HG02840 (cell line): ENCODE measurements around the gene TFCP2L1.

Experiments used
- ATAC-seq: cut with Tn5 transposase; IDR thresholded peaks from one replicate; pipeline ENCODE4 v1.9.1; 2021; ENCODE audit warnings: mild to moderate bottlenecking, moderate library complexity, moderate number of reproducible peaks; ENCODE audit not compliant: unreplicated experiment, low FRiP score

Gene TFCP2L1

DNA sequence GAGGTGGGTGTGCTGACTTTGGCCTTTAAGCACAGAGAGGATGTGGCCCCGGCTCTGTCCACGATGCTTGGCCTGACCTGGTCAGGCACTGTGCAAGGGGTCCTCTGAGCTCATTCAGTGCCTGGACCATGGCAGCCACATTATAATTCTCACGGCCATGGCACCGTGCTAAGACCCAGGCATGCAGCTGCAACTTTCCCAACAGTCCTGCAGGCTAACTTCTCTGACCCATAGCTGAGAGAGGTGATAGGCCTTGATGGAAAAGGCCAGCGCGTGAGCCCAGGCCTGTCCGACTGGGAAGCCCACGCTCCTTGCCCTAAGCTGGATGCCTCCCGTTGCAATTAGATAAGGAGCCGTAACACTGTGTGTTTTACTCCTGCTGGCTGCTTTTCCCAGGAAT, 99.9 kb downstream of the TFCP2L1 start:
- ATAC-seq = no peak

DNA sequence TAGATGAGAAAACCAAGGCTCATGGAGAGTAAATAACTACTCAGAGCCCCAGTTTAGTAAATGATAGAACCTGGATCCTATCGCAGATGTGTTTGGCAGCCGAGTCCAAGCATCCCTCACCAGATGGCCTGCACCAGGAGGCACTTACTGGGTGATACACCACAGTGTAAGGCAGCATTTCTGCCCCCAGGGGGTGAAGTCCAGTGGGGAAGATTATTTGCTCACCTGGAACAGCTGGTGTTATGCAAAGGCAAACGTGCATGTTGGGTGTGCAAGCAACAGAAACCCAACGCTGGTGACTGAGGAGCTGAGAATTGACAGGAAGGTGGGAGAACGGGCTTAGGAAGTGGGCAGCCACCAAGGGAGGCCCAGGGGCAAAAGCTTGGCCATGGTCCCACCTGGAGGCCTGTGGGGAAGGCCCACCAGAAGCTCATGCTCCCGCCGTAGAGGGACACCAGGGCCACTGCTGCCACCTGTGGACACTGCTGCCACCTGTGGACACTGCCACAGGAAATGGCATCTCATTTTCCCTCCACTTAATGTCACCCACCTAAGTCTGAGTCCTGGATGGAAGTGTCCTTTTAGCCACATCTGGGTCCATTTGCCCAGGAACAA, 100.6 kb downstream of the TFCP2L1 start:
- ATAC-seq = no peak

DNA sequence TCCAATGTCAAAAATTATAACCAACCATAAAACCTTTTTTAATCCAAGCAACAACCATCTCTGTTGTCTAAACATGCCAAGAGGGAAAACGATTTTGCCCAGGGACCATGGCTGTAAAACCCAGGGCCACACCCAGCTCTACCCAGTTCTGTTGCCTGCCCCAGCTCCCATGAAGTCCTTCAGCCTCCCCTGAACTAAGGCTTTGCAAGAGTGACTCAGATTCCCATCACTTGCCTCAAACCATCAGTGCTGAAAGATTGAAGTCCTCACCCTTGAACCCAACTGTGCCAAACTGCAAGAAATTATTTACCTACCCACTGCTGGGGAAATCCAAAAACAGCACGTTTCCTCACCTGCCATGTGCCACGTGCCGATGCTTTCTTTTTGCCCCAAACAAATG, 102.5 kb downstream of the TFCP2L1 start:
- no peak for ATAC-seq

DNA sequence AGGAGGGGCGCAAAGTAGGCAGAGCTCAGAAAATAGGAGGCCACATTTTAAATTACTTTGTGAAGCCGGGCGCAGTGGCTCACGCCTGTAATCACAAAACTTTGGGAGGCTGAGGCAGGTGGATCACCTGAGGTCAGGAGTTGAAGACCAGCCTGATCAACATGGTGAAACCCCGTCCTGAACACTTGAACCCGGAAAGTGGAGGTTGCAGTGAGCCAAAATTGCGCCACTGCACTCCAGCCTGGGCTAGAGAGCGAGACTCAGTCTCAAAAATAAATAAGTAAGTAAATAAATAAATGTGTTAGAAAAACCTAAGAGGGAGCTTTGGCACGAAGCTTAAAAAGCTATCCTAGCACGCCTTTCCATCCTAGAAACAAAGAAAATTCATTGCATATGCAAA, 105.5 kb downstream of the TFCP2L1 start:
- ATAC-seq = no peak

DNA sequence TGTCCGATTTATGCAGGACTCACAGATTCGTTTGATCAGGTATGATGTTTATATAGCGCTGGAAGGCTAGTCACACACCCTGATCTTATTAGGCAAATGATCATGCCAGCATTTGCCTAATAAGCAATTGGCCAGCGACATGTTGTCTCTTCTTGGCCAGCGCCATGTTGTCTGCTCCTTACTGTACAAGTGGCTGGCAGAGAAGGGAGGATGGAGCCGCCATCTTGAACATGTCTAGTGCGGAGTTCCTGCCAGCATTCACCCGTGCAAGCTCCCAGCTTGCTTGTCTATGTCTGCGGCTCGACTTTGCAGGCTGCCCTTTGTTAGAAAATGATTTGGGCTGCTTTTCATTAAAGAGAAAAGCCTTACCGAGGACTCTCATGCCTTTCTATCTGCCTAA, 106.3 kb downstream of the TFCP2L1 start:
- ATAC-seq = no peak

DNA sequence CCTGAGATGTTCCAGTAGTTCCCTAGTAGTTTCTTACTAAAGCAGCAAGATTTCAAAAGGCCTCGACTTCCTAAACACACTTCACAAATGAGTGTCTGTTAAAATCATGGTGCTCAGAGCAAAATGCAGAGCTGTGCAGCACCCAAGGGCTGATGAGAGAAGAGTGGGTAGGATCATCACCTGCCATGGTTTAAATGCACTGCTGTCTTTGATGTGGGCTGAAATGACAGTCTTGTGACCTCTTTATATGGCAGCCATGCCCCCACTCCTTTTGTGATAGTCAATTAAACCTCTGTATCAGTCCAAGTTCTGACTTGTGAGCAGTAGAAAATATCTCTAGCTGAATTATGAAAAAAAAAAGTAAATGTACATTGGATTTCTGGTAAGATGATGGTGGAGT, 107.1 kb downstream of the TFCP2L1 start:
- no peak for ATAC-seq

DNA sequence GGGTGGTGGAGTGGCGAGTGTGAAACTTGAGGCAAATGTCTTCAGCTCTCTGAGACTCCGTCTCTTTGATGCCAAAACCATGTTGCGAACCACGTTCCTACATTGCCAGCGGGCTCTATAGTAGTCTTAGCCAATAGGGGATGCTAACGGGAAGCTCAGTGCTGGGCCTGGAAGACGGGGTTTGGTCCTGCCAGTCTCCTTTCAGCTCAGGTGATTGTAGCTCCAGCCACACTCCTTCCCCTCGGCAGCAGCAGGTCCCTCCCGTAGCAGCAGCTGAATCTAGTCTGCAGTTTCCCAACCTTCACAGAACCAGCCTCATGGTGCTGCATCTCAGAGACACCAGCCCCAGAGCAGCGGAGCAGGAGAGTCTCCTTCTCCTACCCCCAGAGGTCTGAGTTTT, 109.7 kb downstream of the TFCP2L1 start:
- ATAC-seq = no peak

DNA sequence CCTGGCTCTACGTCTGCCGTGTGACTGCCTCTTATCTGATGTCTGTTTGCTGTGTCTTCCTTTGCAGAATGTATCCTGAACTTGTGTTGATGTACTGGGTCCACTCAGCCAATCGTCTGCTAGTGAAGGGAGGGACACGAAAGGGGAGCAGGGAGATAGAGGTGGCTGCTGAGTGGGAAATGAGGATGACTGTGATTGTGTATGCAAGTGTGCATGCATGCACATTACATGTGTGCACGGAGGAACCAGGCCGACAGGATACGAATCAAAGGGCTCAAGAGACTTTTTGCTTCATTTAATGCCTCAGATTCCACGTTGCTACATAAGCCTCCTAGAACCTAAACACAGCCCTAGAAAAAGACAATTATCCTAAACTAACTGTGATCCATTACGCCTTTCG, 111.2 kb downstream of the TFCP2L1 start:
- no peak for ATAC-seq

DNA sequence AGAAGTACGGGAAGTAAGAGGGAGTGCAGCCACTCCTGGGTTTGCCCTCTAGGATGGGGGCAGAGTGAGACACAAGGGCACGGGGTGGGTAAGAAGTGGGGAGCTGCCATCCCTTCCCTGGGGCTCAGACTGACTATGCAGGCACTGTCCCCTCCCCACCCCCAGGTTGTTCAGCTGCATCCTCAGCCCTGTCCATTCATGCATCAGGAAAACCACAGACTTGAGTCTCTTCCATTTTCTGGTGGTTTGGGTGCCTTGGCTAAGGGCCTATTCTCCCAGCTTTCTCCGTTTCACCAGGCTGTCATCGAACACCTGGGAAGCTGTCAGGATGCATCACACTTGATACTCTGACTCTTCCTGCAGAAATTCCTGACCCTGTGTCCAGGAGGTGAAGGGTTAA, 111.9 kb downstream of the TFCP2L1 start:
- ATAC-seq = no peak

DNA sequence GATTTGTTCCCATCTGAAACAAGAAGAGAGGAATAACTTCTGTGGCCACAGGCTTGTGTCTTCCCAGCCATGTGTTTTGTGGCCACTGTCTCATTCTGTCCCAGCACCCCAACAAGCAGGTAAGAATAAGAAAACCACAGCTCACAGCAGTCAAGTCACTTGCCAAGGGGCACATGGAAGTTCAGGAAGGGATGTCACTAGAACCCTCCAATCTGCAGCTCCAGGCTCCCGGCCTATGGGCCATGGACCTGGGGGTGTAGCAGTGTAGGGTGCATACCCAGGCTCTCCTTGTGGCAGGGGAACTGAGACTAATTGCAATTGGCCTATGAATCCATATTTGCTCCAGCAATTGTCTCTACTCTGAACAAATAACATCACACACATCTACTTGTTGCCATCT, 112.5 kb downstream of the TFCP2L1 start:
- ATAC-seq = no peak

DNA sequence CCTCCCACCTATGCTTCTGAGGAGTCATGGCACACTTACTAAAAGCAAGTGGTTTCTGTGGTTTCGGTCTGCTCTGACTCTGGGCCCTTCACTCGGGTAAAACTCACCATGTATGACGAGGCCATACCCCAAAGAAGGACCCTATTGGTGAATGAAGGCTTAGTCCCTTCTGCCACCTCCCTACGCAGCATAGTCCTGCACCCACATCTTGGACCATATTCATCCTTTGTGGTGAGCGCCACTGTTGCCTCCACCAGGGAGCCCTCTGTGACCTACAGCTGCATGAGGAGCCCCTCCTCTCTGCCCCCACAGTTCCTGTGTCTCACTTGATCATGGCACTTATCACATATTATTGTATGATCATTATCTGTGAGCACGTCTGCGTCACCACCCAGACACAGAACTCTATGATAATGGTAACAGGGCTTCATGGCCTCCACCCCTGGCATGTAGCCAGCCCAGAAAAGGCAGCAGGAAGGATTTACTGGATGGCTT, 113.3 kb downstream of the TFCP2L1 start:
- ATAC-seq = no peak

DNA sequence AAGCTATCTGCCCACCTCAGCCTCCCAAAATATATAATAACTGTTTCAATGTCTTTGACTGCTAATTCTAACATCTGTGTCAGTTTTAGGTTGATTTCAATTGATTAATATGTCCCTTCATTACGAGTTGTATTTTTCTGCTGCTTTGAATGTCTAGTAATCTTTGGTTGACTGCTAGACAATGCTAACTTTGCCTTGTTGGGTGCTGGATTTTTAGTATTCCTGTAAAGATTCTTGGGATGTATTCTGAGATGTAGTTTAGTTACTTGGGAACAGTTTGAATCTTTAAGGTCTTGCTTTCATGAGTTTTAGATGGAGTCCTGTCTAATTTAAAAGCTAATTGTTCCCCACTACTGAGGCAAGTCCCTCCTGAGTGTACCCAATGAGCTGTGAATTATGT, 114.4 kb downstream of the TFCP2L1 start:
- ATAC-seq = no peak

DNA sequence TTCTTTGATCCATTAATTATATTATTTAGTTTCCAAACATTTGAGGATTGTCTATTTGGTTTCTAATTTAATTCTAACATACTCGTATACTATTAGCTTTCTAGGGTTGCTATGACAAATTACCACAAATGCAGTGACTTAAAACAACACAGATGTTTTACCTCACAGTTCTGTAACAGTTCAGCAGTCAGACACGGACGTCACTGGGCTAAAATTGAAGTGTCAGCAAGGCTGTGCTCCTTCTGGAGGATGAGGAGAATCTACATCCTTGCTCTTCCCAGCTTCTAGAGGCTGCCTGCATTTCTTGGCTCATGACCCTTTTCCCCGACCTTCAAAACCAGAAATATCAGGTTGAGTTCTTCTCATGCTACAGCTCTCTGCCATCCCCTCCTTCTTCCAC, 117.6 kb downstream of the TFCP2L1 start:
- ATAC-seq = no peak
